Heart left ventricle (tissue), 16 donors: ENCODE measurements around the gene NCKAP5L. TPM values are rescaled to one million over a fixed set of nuclear protein-coding genes. Genes with fewer than 3 reads are reported as not detected.

Experiments
- ATAC-seq, 4 donors: fragments of 200-7000 bp; cut with Tn5 transposase; one replicate each; pipeline ENCODE4 v1.9.1; 2020 to 2022; ENCODE audit warnings: moderate library complexity in 4 of 4, mild to moderate bottlenecking in 3 of 4, moderate number of reproducible peaks in 1 of 4
- DNase-seq, 5 donors: peaks; one replicate each; pipeline ENCODE4 v3.0.0-alpha.2; 2020
- H3K27ac ChIP-seq, 12 donors: fragments of 200-600 bp; sonication (generic) in 4 of 12; one replicate each; pipeline versions ENCODE4 v1.5.0 to v1.8.0; 2016 to 2022; ENCODE audit warnings: mild to moderate bottlenecking in 2 of 12
- H3K27me3 ChIP-seq, 9 donors: fragments of 200-600 bp; sonication (generic) in 2 of 9; one replicate each; pipeline versions ENCODE4 v1.5.1 to v1.8.0; 2016 to 2022; ENCODE audit warnings: mild to moderate bottlenecking in 3 of 9
- H3K36me3 ChIP-seq, 9 donors: fragments of 200-600 bp; sonication (generic) in 2 of 9; one replicate each; pipeline versions ENCODE4 v1.5.0 to v1.8.0; 2018 to 2022; ENCODE audit warnings: mild to moderate bottlenecking in 2 of 9
- H3K4me1 ChIP-seq, 12 donors: fragments of 200-600 bp; sonication (generic) in 4 of 12; one replicate each; pipeline versions ENCODE4 v1.5.0 to v1.8.0; 2016 to 2022; ENCODE audit warnings: mild to moderate bottlenecking in 3 of 12
- H3K4me3 ChIP-seq, 12 donors: fragments of 200-600 bp; sonication (generic) in 4 of 12; one replicate each; pipeline versions ENCODE4 v1.5.0 to v1.8.0; 2017 to 2022; ENCODE audit warnings: mild to moderate bottlenecking in 9 of 12, moderate library complexity in 4 of 12
- H3K9me3 ChIP-seq, 12 donors: fragments of 200-600 bp; sonication (generic) in 4 of 12; one replicate each; pipeline versions ENCODE4 v1.5.0 to v1.8.0; 2016 to 2022; ENCODE audit warnings: mild to moderate bottlenecking in 1 of 12
- POLR2A ChIP-seq, 2 donors: fragments of 450-650 bp; IDR thresholded peaks; one replicate each; pipeline ENCODE4 v1.6.1; 2017; ENCODE audit warnings: antibody characterized with exemption in 2 of 2, mild to moderate bottlenecking in 2 of 2, moderate library complexity in 2 of 2
- WGBS, 4 donors: extraction: QIAGEN DNeasy Blood & Tissue Kit in 2 of 4; methylation state at CpG; one replicate each; pipeline versions ENCODE4 v1.1.5 to v1.1.7; 2013 to 2018; 5-methylcytosine and 5-hydroxymethylcytosine counted together
- intact Hi-C, 10 donors: fragments of 100-400 bp; cut with DNase I; formaldehyde crosslinking; loops; one replicate each; pipeline versions ENCODE4 v1.11.1 to v1.14.2; 2022
- polyA plus RNA-seq, 2 donors: library from polyadenylated mRNA; stranded (reverse); fragments of 200-250 nt; gene quantifications; one replicate each; pipeline ENCODE4 v1.2.3, GENCODE V29; 2013
- total RNA-seq, 9 donors: library from RNA; depleted of rRNA in 2 of 9; stranded (reverse); fragments of >200 nt in 2 of 9; fragmentation: NEBNext Ultra II Directional in 3 of 9; extraction: Animal tissue kit (Norgen Biotek cat#: 25700) in 3 of 9; gene quantifications; one replicate each; pipeline versions ENCODE4 v1.1.0 to v1.2.4, GENCODE V29; 2016 to 2023
- TF ChIP-seq, protein P1 (sequence below), 12 donors: fragments of 200-600 bp; sonication (generic) in 4 of 12; IDR thresholded peaks; one replicate each; pipeline versions ENCODE4 v1.5.0 to v1.8.0; 2018 to 2022; ENCODE audit warnings: antibody characterized with exemption in 12 of 12, mild to moderate bottlenecking in 5 of 12
- donor health status: ischemic (EF 13 %, LVEDD 7.1; RV severe dilation, severe dysfunction).
- donor health status: healthy with polysubstance abuse.
- donor health status: DM: no; HTN: yes; CAD: no.
- donor health status: DM: no; HTN: no; CAD: no.
- donor health status: ischemic (EF 25% LVEDD 6.9; RV normal size, moderate dysfunction).
- donor health status: ischemic (EF 25% LVEDD 5.7; RV mildly dilated, moderate dysfunction).
- donor health status: healthy.
- donor health status: DM: yes; HTN: yes; CAD: no.
- donor health status: ischemic (EF 35%, LVEDD 5.7; RV mildly dilated, moderate dysfunction).
- donor health status: nonischemic (EF 11% LVEDD 7.7; RV severe dilation, severe dysfunction).
- donor health status: DM: yes; HTN: yes; CAD: no.
- donor health status: PGD.
- donor health status: ischemic (EF 29% LVEDD 5.4; RV normal size, mild dysfunction).
- donor health status: nonischemic (EF 23%, LVEDD 6.1; RV moderate dilation, normal function).

NCKAP5L gene
- total and polyA plus RNA-seq, 11 donors = 14.1 to 35.0 (median 25.0) TPM

DNA sequence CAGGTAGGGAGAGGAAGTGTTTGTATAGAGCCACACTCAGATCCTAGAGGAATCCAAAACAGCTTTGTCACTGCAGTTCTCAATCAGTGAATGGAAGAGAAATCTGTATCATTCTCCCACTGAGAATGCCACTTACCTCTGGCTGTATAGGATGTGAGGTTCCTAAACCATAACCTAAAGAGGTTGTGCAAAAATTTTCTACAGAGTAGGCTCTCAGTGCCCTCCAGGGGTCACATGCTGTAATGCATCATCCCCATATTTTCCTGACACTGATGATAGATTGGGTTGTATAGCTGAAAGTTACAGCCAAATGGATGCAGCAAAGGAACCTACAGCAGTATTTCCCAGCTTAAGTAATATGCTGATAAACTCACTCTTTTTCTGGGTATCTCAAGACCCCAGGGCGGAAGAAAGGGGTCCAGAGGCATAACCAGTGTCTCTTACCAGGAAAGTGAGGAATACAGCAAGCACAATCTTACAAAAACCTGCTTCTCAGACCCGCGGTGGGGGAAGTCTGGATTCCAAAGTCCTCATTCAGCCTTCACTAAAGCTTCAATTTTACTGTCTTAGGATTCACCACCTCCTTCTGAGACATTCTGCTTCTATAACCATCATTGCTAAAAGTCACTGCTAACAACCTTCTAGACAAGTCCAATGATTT lies 10.9 kb upstream of the NCKAP5L start:
- Histone ChIP-seq H3K9me3 (no peaks in the 10 kb centered on the region), H3K27me3 (no peaks in the 10 kb centered on the region), H3K4me3 (no peak overlapping the region), H3K36me3 (peaks cover 0 to 2% (median 0%) of the 10 kb centered on the region in 9 donors), H3K4me1 (peaks cover 0 to 20% (median 12%) of the 10 kb centered on the region in 12 donors), H3K27ac (no peak overlapping the region)
- no peak for ATAC-seq
- 53 to 75% (median 58%) methylated on average over 3 of the region's 3 CpGs for WGBS, 4 donors
- no peak for TF ChIP-seq POLR2A (IDR thresholded peaks at IDR 0.05)
- TF ChIP-seq, protein P1, sequence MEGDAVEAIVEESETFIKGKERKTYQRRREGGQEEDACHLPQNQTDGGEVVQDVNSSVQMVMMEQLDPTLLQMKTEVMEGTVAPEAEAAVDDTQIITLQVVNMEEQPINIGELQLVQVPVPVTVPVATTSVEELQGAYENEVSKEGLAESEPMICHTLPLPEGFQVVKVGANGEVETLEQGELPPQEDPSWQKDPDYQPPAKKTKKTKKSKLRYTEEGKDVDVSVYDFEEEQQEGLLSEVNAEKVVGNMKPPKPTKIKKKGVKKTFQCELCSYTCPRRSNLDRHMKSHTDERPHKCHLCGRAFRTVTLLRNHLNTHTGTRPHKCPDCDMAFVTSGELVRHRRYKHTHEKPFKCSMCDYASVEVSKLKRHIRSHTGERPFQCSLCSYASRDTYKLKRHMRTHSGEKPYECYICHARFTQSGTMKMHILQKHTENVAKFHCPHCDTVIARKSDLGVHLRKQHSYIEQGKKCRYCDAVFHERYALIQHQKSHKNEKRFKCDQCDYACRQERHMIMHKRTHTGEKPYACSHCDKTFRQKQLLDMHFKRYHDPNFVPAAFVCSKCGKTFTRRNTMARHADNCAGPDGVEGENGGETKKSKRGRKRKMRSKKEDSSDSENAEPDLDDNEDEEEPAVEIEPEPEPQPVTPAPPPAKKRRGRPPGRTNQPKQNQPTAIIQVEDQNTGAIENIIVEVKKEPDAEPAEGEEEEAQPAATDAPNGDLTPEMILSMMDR (IDR thresholded peaks at IDR 0.05) = peak; percentile 58 to 81 (median 70)
- intact Hi-C loops = loop anchor here (1.0 to 10.0 kb wide), 5 partner anchors 62 to 194 kb away; no protein-coding TSS in a partner anchor
- DNase-seq = no peak

DNA sequence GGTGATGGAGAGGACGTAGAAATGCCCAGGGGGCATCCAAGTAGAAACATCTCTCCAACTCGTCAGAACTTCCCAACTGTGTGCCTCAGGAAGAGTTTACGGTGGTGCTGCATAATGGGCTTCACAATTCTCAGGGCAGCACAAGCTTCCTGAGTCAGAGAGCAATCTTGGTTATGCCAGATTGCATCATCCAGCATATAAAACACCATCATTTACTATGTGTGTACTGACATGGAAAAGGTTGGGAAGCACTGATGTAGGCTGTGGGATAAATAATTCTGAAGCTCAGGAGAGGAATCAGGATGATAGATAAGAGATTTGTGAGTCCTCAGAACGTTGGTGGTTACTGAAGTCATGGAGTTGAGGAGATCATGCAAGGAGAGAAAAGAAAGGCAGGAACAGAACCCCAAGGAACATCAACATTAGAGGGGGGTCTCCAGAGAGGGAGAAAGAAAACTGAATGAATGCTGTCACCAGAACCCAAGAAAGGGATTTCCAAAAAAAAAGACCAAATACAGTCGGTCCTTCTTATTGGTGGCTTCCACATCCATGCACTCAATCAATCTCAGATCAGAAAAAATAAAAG lies 4.7 kb upstream of the NCKAP5L start:
- WGBS, 4 donors = 76 to 82% (median 77%) methylated on average over 5 of the region's 5 CpGs
- Histone ChIP-seq H3K4me3 (no peak overlapping the region), H3K27me3 (no peaks in the 10 kb centered on the region), H3K27ac (no peak overlapping the region), H3K4me1 (peaks cover 0 to 11% (median 8%) of the 10 kb centered on the region in 12 donors), H3K9me3 (no peaks in the 10 kb centered on the region), H3K36me3 (no peaks in the 10 kb centered on the region)
- DNase-seq = no peak
- TF ChIP-seq POLR2A (IDR thresholded peaks at IDR 0.05) = no peak
- TF ChIP-seq, protein P1 (IDR thresholded peaks at IDR 0.05) = no peak
- intact Hi-C loops = loop anchor here in 1 of 10 donors (10.0 kb wide), 1 partner anchor 188 kb away; no protein-coding TSS in a partner anchor
- no peak for ATAC-seq

DNA sequence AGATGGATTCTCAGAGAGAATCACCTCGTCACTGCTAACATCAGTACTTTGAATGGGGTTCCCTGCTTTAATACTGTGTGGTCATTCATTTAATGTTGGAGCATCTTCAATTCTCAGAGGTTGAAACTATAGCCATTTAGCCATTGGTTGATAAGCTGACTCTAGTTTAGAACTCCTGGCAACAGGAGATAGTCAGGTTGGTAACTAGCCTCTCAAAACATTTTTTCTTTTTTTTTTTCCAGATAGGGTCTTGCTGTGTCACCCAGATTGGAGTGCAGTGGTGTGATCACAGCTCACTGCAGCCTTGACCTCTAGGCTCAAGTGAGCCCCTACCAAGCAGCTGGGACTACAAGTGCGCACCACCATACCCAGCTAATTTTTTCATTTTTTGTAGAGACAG lies 3.5 kb upstream of the NCKAP5L start:
- H3K36me3 ChIP-seq = no peaks in the 10 kb centered on the region
- H3K4me1 ChIP-seq = peaks cover 0 to 18% (median 14%) of the 10 kb centered on the region in 12 donors
- no peaks in the 10 kb centered on the region for H3K9me3 ChIP-seq
- DNase-seq = no peak
- TF ChIP-seq, protein P1 (IDR thresholded peaks at IDR 0.05) = no peak
- TF ChIP-seq POLR2A (IDR thresholded peaks at IDR 0.05) = no peak
- H3K4me3 ChIP-seq = no peak overlapping the region
- intact Hi-C loops = loop anchor here in 1 of 10 donors (10.0 kb wide), 1 partner anchor 187 kb away; no protein-coding TSS in a partner anchor
- no peaks in the 10 kb centered on the region for H3K27me3 ChIP-seq
- H3K27ac ChIP-seq = no peak overlapping the region
- ATAC-seq = no peak
- WGBS, 4 donors = 87 to 98% (median 95%) methylated on average over 2 of the region's 2 CpGs

DNA sequence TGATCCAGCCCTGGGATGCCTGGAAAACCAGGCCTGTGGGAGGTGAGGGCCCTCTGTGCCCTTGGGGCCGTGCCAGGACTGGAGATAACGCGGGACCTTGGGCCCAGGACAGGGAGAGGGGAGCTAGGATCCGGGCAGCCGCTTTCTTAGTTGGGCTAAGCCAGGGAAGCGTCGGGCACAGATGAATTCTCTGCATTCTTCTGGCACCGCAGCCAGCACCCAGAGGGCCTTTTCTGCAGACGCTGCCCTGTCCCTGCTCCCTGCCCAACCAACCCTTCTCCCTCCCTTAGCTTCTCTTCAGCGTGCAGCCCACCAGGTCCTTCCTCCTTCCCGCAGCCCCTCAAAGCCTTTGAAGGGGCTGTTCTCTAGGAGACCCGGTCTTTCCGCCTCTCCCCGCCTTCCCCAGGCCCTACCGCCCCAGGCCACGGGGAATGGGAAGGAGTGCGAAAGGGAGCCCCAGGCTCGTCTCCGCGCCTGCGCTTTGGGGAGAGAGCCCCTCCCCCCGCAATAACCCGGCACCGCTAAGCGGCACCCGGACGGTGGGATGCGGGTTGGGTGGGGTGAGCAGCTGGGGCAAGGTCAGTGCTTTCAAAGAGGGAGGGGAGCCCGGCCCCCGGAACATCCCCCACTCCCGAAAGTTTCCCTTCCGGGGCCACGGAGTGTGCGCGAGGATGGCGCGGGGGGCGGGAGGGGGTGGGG lies 663 bp downstream of the NCKAP5L start:
- TF ChIP-seq, protein P1 (IDR thresholded peaks at IDR 0.05) = no peak
- peak in 1 of 2 donors; percentile 16 for TF ChIP-seq POLR2A (IDR thresholded peaks at IDR 0.05)
- ATAC-seq = peak; percentile 46 to 64 (median 59)
- Histone ChIP-seq H3K9me3 (no peaks in the 10 kb centered on the region), H3K4me1 (peaks cover 6 to 59% (median 47%) of the 10 kb centered on the region in 12 donors), H3K36me3 (peaks cover 0 to 2% (median 0%) of the 10 kb centered on the region in 9 donors), H3K27me3 (no peaks in the 10 kb centered on the region), H3K27ac (peak overlapping the region; percentile 89 to 99 (median 96)), H3K4me3 (peak overlapping the region; percentile 72 to 98 (median 90))
- DNase-seq = peak; percentile 74 to 91 (median 83)
- 1 to 3% (median 2%) methylated on average over 20 to 38 of the region's 38 CpGs for WGBS, 4 donors
- intact Hi-C loops = no loop called here
